Stimulated activated CD4-positive, alpha-beta T cell treated with anti-CD3 and anti-CD28 coated beads, Interleukin-1b, Interleukin-23, amount 100 ng/mL, for 4 hours (primary cell): ENCODE results near the gene IGFL1.
"Not testable (repeated sequence)": the region's sequence is repeated elsewhere in the genome, so short reads cannot be mapped to it uniquely, and the experiment has no call there.

Experiments used
- DNase-seq, 2 donors: peaks; one replicate each; pipeline ENCODE4 v3.0.0-alpha.2; 2020; ENCODE audit warnings: low read depth in 2 of 2

The IGFL1 gene

GRCh38 chr19:46224773-46225172 is 4.8 kb upstream of the IGFL1 start:
- DNase-seq: no peak

- DNase-seq: no peak
Observed at GRCh38 chr19:46225558-46226004, 4.0 kb upstream of the IGFL1 start.

GRCh38 chr19:46226438-46226973 is 3.0 kb upstream of the IGFL1 start:
- no peak for DNase-seq

GRCh38 chr19:46232029-46232428 is 2.5 kb downstream of the IGFL1 start:
- DNase-seq: no peak

GRCh38 chr19:46232468-46232867 is 2.9 kb downstream of the IGFL1 start:
- DNase-seq: no peak

GRCh38 chr19:46232938-46233621 is 3.5 kb downstream of the IGFL1 start:
- no peak for DNase-seq

- DNase-seq: not testable (repeated sequence)
Observed at GRCh38 chr19:46233871-46234270, 4.3 kb downstream of the IGFL1 start.

- DNase-seq: not testable (repeated sequence)
Observed at GRCh38 chr19:46238141-46238540, 8.6 kb downstream of the IGFL1 start.

- no peak for DNase-seq
Observed at GRCh38 chr19:46239193-46240024, 9.9 kb downstream of the IGFL1 start.

- no peak for DNase-seq
Observed at GRCh38 chr19:46240693-46241092, 11.2 kb downstream of the IGFL1 start.

- no peak for DNase-seq
Observed at GRCh38 chr19:46241626-46242025, 12.1 kb downstream of the IGFL1 start.

- DNase-seq: not testable (repeated sequence)
Observed at GRCh38 chr19:46243081-46243654, 13.6 kb downstream of the IGFL1 start.

- DNase-seq: no peak
Observed at GRCh38 chr19:46250076-46250735, 20.7 kb downstream of the IGFL1 start.

- no peak for DNase-seq
Observed at GRCh38 chr19:46251416-46251815, 21.9 kb downstream of the IGFL1 start.

GRCh38 chr19:46254776-46255175 is 25.2 kb downstream of the IGFL1 start:
- DNase-seq: no peak

GRCh38 chr19:46256855-46257254 is 27.3 kb downstream of the IGFL1 start:
- no peak for DNase-seq

- DNase-seq: not testable (repeated sequence)
Observed at GRCh38 chr19:46261501-46261900, 32.0 kb downstream of the IGFL1 start.

GRCh38 chr19:46262684-46263296 is 33.2 kb downstream of the IGFL1 start:
- DNase-seq: peak in 1 of 2 donors; percentile 15

GRCh38 chr19:46264801-46265200 is 35.3 kb downstream of the IGFL1 start:
- not testable (repeated sequence) for DNase-seq

- DNase-seq: peak; percentile 39 to 57
Observed at GRCh38 chr19:46265217-46265828, 35.8 kb downstream of the IGFL1 start.

GRCh38 chr19:46269101-46269500 is 39.6 kb downstream of the IGFL1 start:
- no peak for DNase-seq
